IPS-18a (cell line): ENCODE measurements around the gene CRK.
A peak's percentile ranks its signal among the peaks of the same experiment; 100 is the strongest.

ENCODE experiments used
- H3K27ac ChIP-seq: one replicate; pipeline ENCODE4 v1.5.1; 2013; ENCODE audit warnings: low read length
- H3K27me3 ChIP-seq: one replicate; pipeline ENCODE4 v1.6.1; 2013; ENCODE audit warnings: mild to moderate bottlenecking, low read length; ENCODE audit not compliant: control insufficient read depth, insufficient read depth
- H3K36me3 ChIP-seq: one replicate; pipeline ENCODE4 v1.6.1; 2013; ENCODE audit warnings: low read depth, low read length; ENCODE audit not compliant: control insufficient read depth
- H3K4me1 ChIP-seq: one replicate; pipeline ENCODE4 v1.6.1; 2013; ENCODE audit warnings: low read depth, low read length; ENCODE audit not compliant: control insufficient read depth
- H3K4me3 ChIP-seq: one replicate; pipeline ENCODE4 v1.5.1; 2013; ENCODE audit warnings: low read length
- H3K9ac ChIP-seq: one replicate; pipeline ENCODE4 v1.6.1; 2013; ENCODE audit warnings: mild to moderate bottlenecking, low read length, moderate library complexity
- H3K9me3 ChIP-seq: one replicate; pipeline ENCODE4 v1.6.1; 2013; ENCODE audit warnings: low read depth, low read length; ENCODE audit not compliant: control insufficient read depth

Gene CRK

DNA sequence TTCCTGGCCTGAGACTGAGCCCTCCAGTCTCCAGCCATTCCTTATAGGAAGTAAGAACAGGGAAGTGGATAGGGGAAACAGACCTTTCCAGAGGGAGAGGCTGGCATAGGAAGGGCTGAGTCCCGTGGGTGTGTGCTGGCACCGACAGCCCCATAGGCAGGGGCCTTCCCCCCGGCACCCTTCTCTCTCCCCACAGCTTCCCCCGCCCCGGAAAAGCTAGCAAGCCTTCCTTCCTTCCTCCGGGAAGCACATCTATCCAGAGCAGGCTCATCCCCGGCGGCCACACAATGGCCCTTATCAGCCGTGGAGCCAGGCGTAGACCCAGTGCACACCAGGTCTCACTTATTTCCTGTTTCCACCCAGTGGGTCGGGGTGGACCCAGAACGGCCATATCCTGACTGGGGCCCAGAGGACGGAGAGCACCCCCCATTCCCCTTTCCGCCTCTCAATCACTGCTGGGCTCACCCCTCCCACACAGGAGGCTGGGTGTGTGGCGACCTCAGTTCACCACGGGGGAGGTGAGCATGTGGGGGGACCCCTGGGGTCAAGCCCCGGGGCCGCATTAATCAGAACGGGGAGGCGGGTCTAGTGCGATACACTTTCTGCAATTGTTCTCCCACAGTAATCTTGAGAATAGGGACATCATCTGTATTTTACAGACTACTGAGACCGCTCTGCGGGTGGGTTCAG is 37.4 kb upstream of the CRK start:
- Histone ChIP-seq H3K4me3 (no peak overlapping the region), H3K27ac (no peak overlapping the region), H3K27me3 (peaks cover 24% of the 10 kb centered on the region), H3K36me3 (no peaks in the 10 kb centered on the region), H3K9me3 (no peaks in the 10 kb centered on the region), H3K4me1 (peaks cover 5% of the 10 kb centered on the region), H3K9ac (no peak overlapping the region)

DNA sequence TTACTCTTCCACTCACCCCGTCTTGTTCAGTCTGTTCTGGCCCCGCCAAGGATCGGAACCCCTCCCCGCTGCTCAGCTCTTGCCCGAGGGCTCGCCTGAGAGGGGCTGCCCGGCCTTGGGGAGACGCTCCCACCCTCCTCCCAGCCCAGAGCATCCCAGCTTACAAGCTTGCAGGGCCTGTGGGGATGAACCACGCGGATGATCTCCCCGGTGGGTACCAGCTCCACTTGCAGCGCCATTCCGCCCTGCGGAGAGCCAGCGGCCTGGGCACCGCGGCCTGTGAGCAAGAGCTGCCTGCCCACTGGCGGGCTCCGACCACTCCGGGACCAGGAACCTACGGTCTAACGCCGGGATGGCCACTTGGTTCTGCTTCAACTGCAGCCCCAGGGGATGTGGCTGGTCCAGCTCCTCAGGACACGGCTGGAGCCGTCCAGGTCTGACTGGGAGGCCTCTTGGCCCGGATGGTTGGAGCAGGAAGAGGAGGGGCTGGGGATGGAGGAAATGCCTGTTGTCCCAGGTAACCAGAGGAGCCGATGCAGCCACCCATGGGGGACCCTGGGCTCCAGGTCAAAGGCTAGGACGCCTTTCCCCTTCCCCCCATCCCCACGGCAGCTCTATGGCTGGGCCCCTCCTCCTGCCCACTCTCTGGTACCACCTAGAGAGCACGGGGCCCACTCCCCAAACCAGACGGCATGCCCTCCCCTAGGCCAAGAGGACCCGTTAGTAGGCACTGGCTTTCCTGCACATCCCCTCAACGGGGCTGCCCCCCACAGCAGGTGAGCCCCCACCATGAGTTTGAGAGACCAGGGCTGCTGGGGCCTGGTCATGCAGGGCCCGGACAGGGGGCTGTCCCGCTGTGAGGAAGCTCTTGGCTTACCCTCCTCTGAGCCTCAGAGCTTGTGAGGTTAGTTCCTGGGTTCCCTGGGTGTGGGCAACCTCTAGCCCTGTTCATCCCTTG is 36.5 kb upstream of the CRK start, which contains the start of gene MYO1C:
TSS of gene MYO1C (minus strand) at position 438 of the 958 bp plus-strand sequence. CDS start at position 239, 199 bp downstream.
- no peak within 1 kb of the TSS for H3K9ac ChIP-seq
- no peak within 1 kb of the TSS for H3K27ac ChIP-seq
- peak within 1 kb of the TSS; percentile 59 for H3K4me3 ChIP-seq
- no peaks in the 10 kb centered on the region for H3K9me3 ChIP-seq
- no peaks in the 10 kb centered on the region for H3K36me3 ChIP-seq
- H3K4me1 ChIP-seq: peaks cover 6% of the 10 kb centered on the region
- peaks cover 29% of the 10 kb centered on the region for H3K27me3 ChIP-seq

- Histone ChIP-seq H3K9ac (peak overlapping the region; percentile 13), H3K4me1 (peaks cover 6% of the 10 kb centered on the region), H3K27me3 (peaks cover 38% of the 10 kb centered on the region), H3K4me3 (peak overlapping the region; percentile 74), H3K27ac (no peak overlapping the region), H3K9me3 (no peaks in the 10 kb centered on the region), H3K36me3 (no peaks in the 10 kb centered on the region)
Observed at GRCh38 chr17:1491443-1492248, 35.6 kb upstream of the CRK start.

DNA sequence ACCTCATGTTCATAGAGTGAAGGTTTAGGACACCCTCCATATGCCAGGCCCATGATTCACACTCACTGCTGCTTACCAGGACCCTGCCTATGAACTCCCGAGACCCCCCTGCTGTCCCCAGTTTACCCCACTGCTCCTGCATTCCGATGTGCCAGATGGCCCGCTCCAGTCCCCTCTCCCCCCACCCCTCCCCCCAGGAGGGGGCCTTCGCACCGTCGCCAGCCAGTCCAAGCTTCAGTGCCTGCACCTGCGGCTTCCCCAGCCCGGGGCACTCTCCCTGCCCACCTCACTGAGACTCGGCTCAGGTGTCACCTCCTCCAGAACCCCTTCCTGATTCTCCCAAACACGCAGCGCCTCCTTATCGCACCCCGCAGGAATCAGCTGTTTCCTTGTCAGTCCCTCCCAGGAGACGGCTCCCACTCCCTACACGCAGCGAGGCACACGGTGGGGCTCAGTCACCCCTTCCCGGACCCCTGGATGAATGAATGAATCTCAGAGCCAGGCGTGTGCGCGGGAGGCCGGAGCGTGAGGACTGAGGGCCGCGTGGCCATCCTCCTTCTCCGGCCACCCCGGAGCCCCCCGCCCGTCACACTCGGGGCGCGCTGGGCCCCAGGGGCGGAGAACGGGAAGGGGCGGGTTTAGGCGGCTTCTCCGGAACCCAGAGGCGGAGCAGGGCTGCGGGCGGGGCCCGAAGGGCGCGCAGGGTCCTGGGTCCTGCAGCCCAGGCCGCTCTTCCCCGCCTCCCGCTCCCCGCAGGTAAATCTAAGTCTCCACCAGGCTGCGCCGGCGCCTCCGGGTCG is 34.8 kb upstream of the CRK start:
- Histone ChIP-seq H3K27me3 (peaks cover 45% of the 10 kb centered on the region), H3K36me3 (no peaks in the 10 kb centered on the region), H3K4me1 (peaks cover 6% of the 10 kb centered on the region), H3K27ac (no peak overlapping the region), H3K9me3 (no peaks in the 10 kb centered on the region), H3K4me3 (peak overlapping the region; percentile 74), H3K9ac (peak overlapping the region; percentile 13)

DNA sequence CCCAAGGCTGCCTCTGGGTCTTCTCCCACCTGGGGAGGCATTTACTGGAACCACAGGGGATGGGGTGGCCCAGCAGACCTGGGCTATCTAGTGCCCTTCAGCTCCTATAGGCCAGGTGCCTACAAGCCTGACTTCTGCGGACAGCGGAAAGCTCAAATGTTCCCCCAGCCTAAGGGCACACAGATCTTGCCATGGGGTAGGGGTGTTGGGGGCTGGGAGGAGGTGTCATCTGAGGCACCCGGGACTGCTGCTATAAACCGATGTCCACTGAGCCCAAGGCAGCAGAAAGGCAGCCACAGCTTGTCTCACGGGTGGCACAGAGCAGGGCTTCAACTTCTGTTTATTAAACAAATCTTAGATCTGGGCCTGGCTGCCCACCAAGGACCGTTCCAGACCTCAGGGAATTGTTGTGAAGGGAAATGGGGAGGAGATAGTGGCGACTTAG is 32.8 kb upstream of the CRK start:
- H3K4me1 ChIP-seq: peaks cover 6% of the 10 kb centered on the region
- no peak overlapping the region for H3K9ac ChIP-seq
- H3K4me3 ChIP-seq: peak overlapping the region; percentile 62
- peaks cover 45% of the 10 kb centered on the region for H3K27me3 ChIP-seq
- no peaks in the 10 kb centered on the region for H3K9me3 ChIP-seq
- H3K36me3 ChIP-seq: no peaks in the 10 kb centered on the region
- H3K27ac ChIP-seq: no peak overlapping the region

- Histone ChIP-seq H3K4me1 (peaks cover 6% of the 10 kb centered on the region), H3K9ac (peak overlapping the region; percentile 28), H3K4me3 (peak overlapping the region; percentile 62), H3K27me3 (peaks cover 45% of the 10 kb centered on the region), H3K27ac (no peak overlapping the region), H3K36me3 (no peaks in the 10 kb centered on the region), H3K9me3 (no peaks in the 10 kb centered on the region)
Observed at GRCh38 chr17:1487939-1488825, 32.1 kb upstream of the CRK start.

DNA sequence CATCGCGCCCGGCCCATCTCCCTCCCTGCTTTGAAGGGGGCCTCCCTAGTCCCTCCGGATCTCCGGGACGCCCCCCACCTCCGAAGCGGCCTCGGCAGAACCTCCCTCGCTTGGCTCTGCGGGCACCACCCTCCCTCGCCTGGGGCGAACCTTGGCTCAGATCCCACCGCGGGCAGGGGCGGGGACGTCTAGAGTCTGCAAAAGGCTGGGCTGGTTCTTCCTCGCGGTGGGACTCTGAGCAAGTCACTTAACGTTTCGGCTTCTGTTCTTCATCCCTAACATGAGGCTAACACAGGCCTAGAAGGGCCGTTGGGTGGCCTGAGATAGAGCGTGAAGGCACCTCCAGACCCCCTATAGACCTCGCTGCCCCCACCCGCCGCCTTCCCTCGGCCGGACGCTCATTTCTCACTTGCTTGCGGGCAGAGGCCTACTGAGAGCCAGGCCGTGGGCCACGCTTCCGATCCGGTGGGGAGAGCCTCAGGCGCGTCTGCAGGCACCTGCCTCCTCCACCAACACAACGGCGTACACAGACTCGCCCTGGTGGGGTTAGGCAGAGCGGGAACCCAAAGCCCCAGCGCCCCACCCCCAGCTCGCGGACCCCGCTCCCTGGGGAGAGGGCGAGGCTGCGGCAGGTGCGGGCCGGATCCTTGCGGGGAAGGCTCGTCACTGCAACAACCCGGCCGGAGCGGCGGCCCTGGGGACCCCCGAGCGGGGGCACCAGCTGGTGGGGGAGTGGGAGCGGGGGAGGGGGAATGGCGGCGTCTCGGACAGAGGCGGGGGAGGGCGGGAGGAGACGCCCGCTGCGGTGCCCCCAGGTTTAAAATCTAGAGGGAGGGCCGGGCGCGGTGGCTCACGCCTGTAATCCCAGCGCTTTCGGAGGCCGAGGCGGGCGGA is 31.0 kb upstream of the CRK start:
- H3K27me3 ChIP-seq: peaks cover 42% of the 10 kb centered on the region
- peak overlapping the region; percentile 62 for H3K4me3 ChIP-seq
- no peaks in the 10 kb centered on the region for H3K36me3 ChIP-seq
- no peak overlapping the region for H3K9ac ChIP-seq
- no peaks in the 10 kb centered on the region for H3K9me3 ChIP-seq
- H3K27ac ChIP-seq: no peak overlapping the region
- H3K4me1 ChIP-seq: peaks cover 6% of the 10 kb centered on the region

DNA sequence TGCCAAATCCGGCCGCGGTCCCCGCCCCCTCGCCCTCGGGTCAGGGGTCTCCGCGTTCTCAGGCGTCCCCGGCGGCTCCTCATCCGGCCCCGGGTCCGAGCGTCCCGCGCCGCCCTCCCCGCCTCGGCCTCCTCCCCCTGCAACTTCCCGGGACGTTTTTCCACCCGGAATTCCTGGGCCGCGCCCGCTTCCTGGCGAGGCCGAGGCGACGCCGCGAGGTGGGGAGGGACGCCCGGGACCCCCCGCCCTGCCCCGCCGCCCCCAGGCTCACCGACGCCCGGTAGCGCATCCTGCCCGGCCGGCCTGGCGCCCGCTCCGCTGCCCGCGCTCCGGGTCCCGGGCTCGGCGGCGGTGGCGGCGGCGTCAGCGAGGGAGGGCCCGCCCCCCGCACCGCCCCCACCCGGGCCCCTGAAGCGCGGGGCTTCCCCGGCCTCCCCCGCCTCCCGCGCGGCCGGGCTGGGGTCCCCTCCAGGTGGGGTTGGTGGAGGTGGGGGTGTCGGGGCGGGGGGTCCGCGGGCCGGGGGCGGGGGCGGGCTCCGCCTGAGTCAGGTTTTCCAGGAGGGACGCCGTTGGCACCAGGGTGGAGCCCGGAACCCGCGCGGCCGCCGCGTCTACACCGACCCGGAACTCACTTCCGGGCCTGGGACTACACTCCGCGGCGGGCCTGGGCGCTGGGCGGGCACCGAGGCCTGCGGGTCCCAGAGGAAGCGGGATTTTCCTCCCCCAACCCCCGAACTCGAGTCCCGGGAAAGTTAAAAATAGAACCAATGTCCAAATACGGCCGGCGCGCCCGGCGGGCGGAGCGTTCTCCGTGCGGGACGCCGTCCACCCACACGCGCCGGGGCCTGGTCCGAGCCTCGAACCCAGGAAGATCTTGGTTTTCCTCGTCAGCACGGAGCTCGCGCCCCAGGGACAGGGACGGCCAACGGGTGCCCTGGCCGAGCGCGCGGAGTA is 29.7 kb upstream of the CRK start:
- Histone ChIP-seq H3K4me1 (peaks cover 6% of the 10 kb centered on the region), H3K27ac (no peak overlapping the region), H3K9ac (no peak overlapping the region), H3K4me3 (peak overlapping the region; percentile 52), H3K36me3 (no peaks in the 10 kb centered on the region), H3K27me3 (peaks cover 40% of the 10 kb centered on the region), H3K9me3 (no peaks in the 10 kb centered on the region)
